Loucy (cell line): ENCODE results near the gene ANKUB1.
A peak's percentile ranks its signal among the peaks of the same experiment; 100 is the strongest.

Experiments
- H2AFZ ChIP-seq: fragments of 200-600 bp; sonication (generic); 2 replicates; pipeline ENCODE4 v1.6.0; 2016; ENCODE audit warnings: antibody characterized with exemption, mild to moderate bottlenecking, low read length, moderate library complexity
- H3F3A ChIP-seq: fragments of 200-600 bp; 2 replicates; pipeline ENCODE4 v1.6.0; 2016; ENCODE audit warnings: antibody characterized with exemption, low read depth, mild to moderate bottlenecking
- H3K27me3 ChIP-seq: fragments of 200-600 bp; sonication (generic); 2 replicates; pipeline ENCODE4 v1.6.1; 2014; ENCODE audit warnings: low read length, mild to moderate bottlenecking; ENCODE audit not compliant: insufficient read depth, poor library complexity, severe bottlenecking
- H3K36me3 ChIP-seq: fragments of 200-600 bp; sonication (generic); 2 replicates; pipeline ENCODE4 v1.6.1; 2016; ENCODE audit warnings: low read length; ENCODE audit not compliant: insufficient read depth
- H3K4me1 ChIP-seq: fragments of 200-600 bp; sonication (generic); 2 replicates; pipeline ENCODE4 v1.5.1; 2014; ENCODE audit warnings: low read length, mild to moderate bottlenecking; ENCODE audit not compliant: insufficient read depth, poor library complexity, severe bottlenecking
- H3K4me2 ChIP-seq: fragments of 200-600 bp; sonication (generic); 2 replicates; pipeline ENCODE4 v1.6.0; 2014; ENCODE audit warnings: antibody characterized with exemption, low read length, low read depth, mild to moderate bottlenecking; ENCODE audit not compliant: poor library complexity, severe bottlenecking
- H3K4me3 ChIP-seq: fragments of 200-600 bp; sonication (generic); 2 replicates; pipeline ENCODE4 v1.5.1; 2014; ENCODE audit warnings: low read length, mild to moderate bottlenecking, mixed read lengths; ENCODE audit not compliant: poor library complexity, severe bottlenecking
- H3K79me2 ChIP-seq: fragments of 200-600 bp; sonication (generic); 2 replicates; pipeline ENCODE4 v1.6.1; 2014; ENCODE audit warnings: low read length; ENCODE audit not compliant: insufficient read depth
- H3K9ac ChIP-seq: fragments of 200-600 bp; sonication (generic); 2 replicates; pipeline ENCODE4 v1.6.0; 2014; ENCODE audit warnings: mild to moderate bottlenecking, low read depth, low read length, moderate library complexity; ENCODE audit not compliant: poor library complexity, severe bottlenecking
- H3K9me2 ChIP-seq: fragments of 200-600 bp; sonication (generic); replicated peaks from 2 replicates; pipeline ENCODE4 v1.6.1; 2016; ENCODE audit warnings: low read depth, low read length, mixed read lengths
- H3K9me3 ChIP-seq: fragments of 200-600 bp; sonication (generic); 2 replicates; pipeline ENCODE4 v1.6.1; 2014; ENCODE audit warnings: mild to moderate bottlenecking, antibody characterized with exemption, low read length, low read depth; ENCODE audit not compliant: insufficient read depth
- H4K20me1 ChIP-seq: fragments of 200-600 bp; sonication (generic); 2 replicates; pipeline ENCODE4 v1.6.0; 2014; ENCODE audit warnings: antibody characterized with exemption, low read length, mild to moderate bottlenecking; ENCODE audit not compliant: insufficient read depth, poor library complexity, severe bottlenecking
- CTCF ChIP-seq: fragments of 200-600 bp; sonication (generic); conservative IDR thresholded peaks from 2 replicates; pipeline ENCODE4 v1.5.1; 2014; ENCODE audit warnings: mild to moderate bottlenecking, antibody characterized with exemption, low read length
- EZH2phosphoT487 ChIP-seq: fragments of 200-600 bp; IDR thresholded peaks from 2 replicates; pipeline ENCODE4 v1.6.1; 2018; ENCODE audit warnings: antibody characterized with exemption, mild to moderate bottlenecking, moderate library complexity, borderline replicate concordance

ANKUB1 gene

GRCh38 chr3:149784064-149784704, 8.2 kb downstream of the ANKUB1 start:
- no peaks in the 10 kb centered on the region for H4K20me1 ChIP-seq
- H3K4me1 ChIP-seq = no peaks in the 10 kb centered on the region
- H3K9ac ChIP-seq = no peak overlapping the region
- H3K9me3 ChIP-seq = no peaks in the 10 kb centered on the region
- H3K9me2 ChIP-seq = no peaks in the 10 kb centered on the region
- H2AFZ ChIP-seq = no peak overlapping the region
- H3K4me2 ChIP-seq = no peak overlapping the region
- H3K36me3 ChIP-seq = no peaks in the 10 kb centered on the region
- no peak overlapping the region for H3K4me3 ChIP-seq
- TF ChIP-seq EZH2phosphoT487 (no peak), CTCF (no peak)
- H3K79me2 ChIP-seq = no peaks in the 10 kb centered on the region
- H3K27me3 ChIP-seq = no peaks in the 10 kb centered on the region
- no peaks in the 10 kb centered on the region for H3F3A ChIP-seq

GRCh38 chr3:149783576-149783975, 8.8 kb downstream of the ANKUB1 start:
- no peak overlapping the region for H3K4me2 ChIP-seq
- no peaks in the 10 kb centered on the region for H3K27me3 ChIP-seq
- H4K20me1 ChIP-seq = no peaks in the 10 kb centered on the region
- H3K79me2 ChIP-seq = no peaks in the 10 kb centered on the region
- no peak overlapping the region for H3K9ac ChIP-seq
- no peaks in the 10 kb centered on the region for H3F3A ChIP-seq
- 0 out of 2 replicates have a peak overlapping the region, but pooled peaks have one; percentile 33 for H2AFZ ChIP-seq
- TF ChIP-seq EZH2phosphoT487 = no peak
- no peak for TF ChIP-seq CTCF
- no peak overlapping the region for H3K4me3 ChIP-seq
- no peaks in the 10 kb centered on the region for H3K4me1 ChIP-seq
- H3K9me3 ChIP-seq = no peaks in the 10 kb centered on the region
- no peaks in the 10 kb centered on the region for H3K36me3 ChIP-seq
- H3K9me2 ChIP-seq = no peaks in the 10 kb centered on the region

- Histone ChIP-seq H3K4me1 (no peaks in the 10 kb centered on the region), H3K79me2 (no peaks in the 10 kb centered on the region), H3K4me2 (no peak overlapping the region), H3K4me3 (no peak overlapping the region), H3F3A (no peaks in the 10 kb centered on the region), H3K36me3 (no peaks in the 10 kb centered on the region), H3K9me2 (no peaks in the 10 kb centered on the region), H3K9me3 (no peaks in the 10 kb centered on the region), H3K9ac (no peak overlapping the region), H4K20me1 (no peaks in the 10 kb centered on the region), H2AFZ (no peak overlapping the region), H3K27me3 (no peaks in the 10 kb centered on the region)
- TF ChIP-seq EZH2phosphoT487 = no peak
- no peak for TF ChIP-seq CTCF
Measured at GRCh38 chr3:149781741-149782140, 10.6 kb downstream of the ANKUB1 start.
